SK-N-MC (cell line): ENCODE data around the gene SIDT2.
"Not testable (repeated sequence)": the region's sequence is repeated elsewhere in the genome, so short reads cannot be mapped to it uniquely, and the experiment has no call there.

Source experiments
- DNase-seq: peaks from one replicate; pipeline ENCODE4 v3.0.0-alpha.2; 2011; ENCODE audit warnings: low read depth, low spot score
- H3K27ac ChIP-seq: fragments of 200-600 bp; sonication (generic); 2 replicates; pipeline ENCODE4 v1.5.1; 2016; ENCODE audit warnings: mixed run types
- H3K36me3 ChIP-seq: fragments of 200-600 bp; sonication (generic); 2 replicates; pipeline ENCODE4 v1.6.1; 2017; ENCODE audit warnings: antibody characterized with exemption, low read length, mixed read lengths; ENCODE audit not compliant: insufficient read depth
- H3K4me3 ChIP-seq: fragments of 200-600 bp; sonication (generic); 2 replicates; pipeline ENCODE4 v1.5.1; 2016
- H3K9ac ChIP-seq: fragments of 200-600 bp; sonication (generic); 2 replicates; pipeline ENCODE4 v1.8.0; 2017; ENCODE audit warnings: mixed run types, mixed read lengths; ENCODE audit not compliant: insufficient read length
- H3K9me3 ChIP-seq: fragments of 200-600 bp; sonication (generic); 2 replicates; pipeline ENCODE4 v1.6.1; 2017; ENCODE audit warnings: low read depth, mild to moderate bottlenecking, antibody characterized with exemption, low read length, moderate library complexity, mixed read lengths
- EZH2 ChIP-seq: fragments of 200-600 bp; sonication (generic); IDR thresholded peaks from one replicate; pipeline ENCODE4 v1.6.1; 2017; ENCODE audit warnings: antibody characterized with exemption
- FOXP2 ChIP-seq: optimal IDR thresholded peaks from 2 replicates; pipeline ENCODE3; 2011; ENCODE audit warnings: mild to moderate bottlenecking, moderate library complexity; ENCODE audit not compliant: insufficient read depth; ENCODE audit errors: extremely low read length, control extremely low read depth
- POLR2AphosphoS5 ChIP-seq: IDR thresholded peaks from 2 replicates; pipeline ENCODE4 v1.6.1; 2012; ENCODE audit warnings: mild to moderate bottlenecking, low read depth, low read length, borderline replicate concordance

Gene SIDT2

GRCh38 chr11:117177534-117178209 lies 871 bp upstream of the SIDT2 start:
- no peak for DNase-seq
- H3K4me3 ChIP-seq, result peak overlapping the region; percentile 84
- H3K36me3 ChIP-seq, result no peaks in the 10 kb centered on the region
- H3K27ac ChIP-seq, result peak overlapping the region; percentile 77
- peak overlapping the region; percentile 61 for H3K9ac ChIP-seq
- no peak for TF ChIP-seq EZH2
- TF ChIP-seq POLR2AphosphoS5, result no peak
- no peak for TF ChIP-seq FOXP2
- no peaks in the 10 kb centered on the region for H3K9me3 ChIP-seq

GRCh38 chr11:117179048-117179999 lies 781 bp downstream of the SIDT2 start:
- no peak for TF ChIP-seq FOXP2
- no peak for TF ChIP-seq POLR2AphosphoS5
- TF ChIP-seq EZH2, result no peak
- Histone ChIP-seq H3K9me3 (no peaks in the 10 kb centered on the region), H3K4me3 (peak overlapping the region; percentile 84), H3K36me3 (no peaks in the 10 kb centered on the region), H3K9ac (peak overlapping the region; percentile 66), H3K27ac (peak overlapping the region; percentile 78)
- peak; percentile 22 for DNase-seq

DNA sequence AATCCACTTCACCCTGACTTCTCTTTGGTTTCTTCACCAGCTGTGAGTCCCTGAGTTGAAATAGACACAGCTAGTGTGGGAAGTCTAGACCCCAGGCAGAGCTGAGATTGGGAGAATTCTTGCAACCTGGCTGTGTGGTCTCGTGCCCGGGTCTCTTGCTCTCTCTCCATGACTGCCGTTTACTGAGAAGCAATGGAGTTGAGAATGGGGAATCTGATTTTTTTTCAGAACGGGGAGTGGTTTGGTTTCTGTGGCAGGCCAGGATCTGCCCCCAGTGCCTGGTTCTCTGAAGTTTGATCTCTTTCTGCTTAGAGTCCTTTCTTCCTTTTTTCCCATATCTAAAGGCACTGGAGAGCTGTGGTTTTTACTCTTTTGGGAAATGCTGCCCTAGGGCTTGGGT lies 1.5 kb downstream of the SIDT2 start:
- Histone ChIP-seq H3K9ac (peak overlapping the region; percentile 66), H3K4me3 (peak overlapping the region; percentile 84), H3K27ac (peak overlapping the region; percentile 78), H3K36me3 (no peaks in the 10 kb centered on the region), H3K9me3 (no peaks in the 10 kb centered on the region)
- TF ChIP-seq FOXP2 (no peak), EZH2 (no peak), POLR2AphosphoS5 (no peak)
- DNase-seq, result peak; percentile 20

DNA sequence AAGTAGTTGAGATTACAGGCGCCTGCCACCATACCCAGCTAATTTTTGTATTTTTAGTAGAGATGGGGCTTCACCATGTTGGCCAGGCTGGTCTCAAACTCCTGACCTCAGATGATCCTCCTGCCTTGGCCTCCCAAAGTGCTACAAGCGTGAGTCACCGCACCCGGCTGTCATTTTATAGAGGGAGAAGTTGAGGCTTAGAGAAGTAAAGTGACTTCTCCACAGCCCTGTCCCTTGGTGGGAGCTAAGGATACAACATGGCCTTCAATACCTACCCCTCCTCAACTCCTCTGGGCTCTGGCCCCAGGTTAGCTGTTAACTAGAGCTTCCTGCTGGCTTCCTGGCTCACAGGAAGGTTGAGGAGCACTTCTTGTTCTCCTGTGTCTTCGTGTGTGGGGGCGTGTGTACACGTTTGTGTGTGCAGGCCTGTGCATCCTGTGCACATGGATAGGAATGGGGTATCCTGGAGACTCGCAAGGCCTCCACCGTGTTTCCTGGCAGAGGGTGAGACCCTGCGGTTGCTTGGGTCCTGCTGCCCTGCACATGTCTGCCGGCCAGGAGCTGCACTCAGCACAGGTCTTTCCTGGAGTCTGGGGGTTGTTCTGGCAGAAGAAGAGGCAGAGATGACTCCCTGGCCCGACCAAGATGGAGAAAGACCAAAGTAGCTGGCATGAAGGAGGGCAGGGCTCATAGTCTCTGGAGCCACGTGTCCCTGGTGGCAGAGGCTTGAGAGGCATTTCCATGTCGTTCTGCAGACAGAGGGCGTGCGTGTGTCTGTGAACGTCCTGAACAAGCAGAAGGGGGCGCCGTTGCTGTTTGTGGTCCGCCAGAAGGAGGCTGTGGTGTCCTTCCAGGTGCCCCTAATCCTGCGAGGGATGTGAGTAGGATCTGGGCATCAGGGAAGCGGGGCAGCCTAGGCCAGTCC lies 2.4 kb downstream of the SIDT2 start:
- Histone ChIP-seq H3K27ac (peak overlapping the region; percentile 78; the same call in 1 of the 2 replicates), H3K4me3 (no peak overlapping the region), H3K9ac (no peak overlapping the region), H3K36me3 (no peaks in the 10 kb centered on the region), H3K9me3 (no peaks in the 10 kb centered on the region)
- no peak for DNase-seq
- TF ChIP-seq FOXP2 (no peak), POLR2AphosphoS5 (no peak), EZH2 (no peak)

GRCh38 chr11:117181586-117182550 lies 3.3 kb downstream of the SIDT2 start:
- H3K36me3 ChIP-seq, result no peaks in the 10 kb centered on the region
- H3K9me3 ChIP-seq, result no peaks in the 10 kb centered on the region
- no peak overlapping the region for H3K4me3 ChIP-seq
- no peak for TF ChIP-seq EZH2
- DNase-seq, result no peak
- H3K9ac ChIP-seq, result no peak overlapping the region
- H3K27ac ChIP-seq, result no peak overlapping the region

GRCh38 chr11:117182551-117182935 lies 4.0 kb downstream of the SIDT2 start:
- DNase-seq, result no peak
- Histone ChIP-seq H3K9ac (no peak overlapping the region), H3K4me3 (no peak overlapping the region), H3K27ac (no peak overlapping the region), H3K9me3 (no peaks in the 10 kb centered on the region), H3K36me3 (no peaks in the 10 kb centered on the region)
- TF ChIP-seq FOXP2, result no peak
- no peak for TF ChIP-seq EZH2
- TF ChIP-seq POLR2AphosphoS5, result no peak

DNA sequence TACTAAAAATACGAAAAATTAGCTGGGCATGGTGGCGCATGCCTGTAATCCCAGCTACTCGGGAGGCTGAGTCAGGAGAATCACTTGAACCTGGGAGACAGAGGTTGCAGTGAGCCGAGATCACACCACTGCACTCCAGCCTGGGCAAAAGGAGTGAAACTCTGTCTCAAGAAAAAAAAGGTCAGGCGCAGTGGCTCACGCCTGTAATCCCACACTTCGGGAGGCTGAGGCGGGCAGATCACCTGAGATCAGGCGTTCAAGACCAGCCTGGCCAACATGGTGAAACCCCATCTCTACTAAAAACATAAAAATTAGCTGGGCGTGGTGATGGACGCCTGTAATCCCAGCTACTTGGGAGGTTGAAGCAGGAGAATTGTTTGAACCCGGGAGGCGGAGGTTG lies 4.6 kb downstream of the SIDT2 start:
- H3K9me3 ChIP-seq, H3K4me3 ChIP-seq, DNase-seq, H3K36me3 ChIP-seq, H3K9ac ChIP-seq, H3K27ac ChIP-seq: not testable (repeated sequence)
